ENCODE data around the gene SUSD5. TPM values are rescaled to one million over a fixed set of nuclear protein-coding genes. Genes with fewer than 3 reads are reported as not detected.

Gene SUSD5
- total RNA-seq, 4 donors from 2014 or later = 0.69 to 4.5 (median 2.1) TPM

GRCh38 chr3:33159981-33160380 is 58.6 kb downstream of the SUSD5 start:
- Histone ChIP-seq H3K4me1 (peaks cover 0 to 5% (median 0%) of the 10 kb centered on the region in 3 donors), H3K36me3 (no peaks in the 10 kb centered on the region), H3K27me3 (no peaks in the 10 kb centered on the region), H3K9me3 (no peaks in the 10 kb centered on the region), H3K4me3 (no peak overlapping the region), H3K27ac (no peak overlapping the region)
- no peak for ATAC-seq
- no peak for TF ChIP-seq POLR2AphosphoS5 (IDR thresholded peaks at IDR 0.05)
- TF ChIP-seq POLR2A (IDR thresholded peaks at IDR 0.05) = no peak
- TF ChIP-seq EP300 (IDR thresholded peaks at IDR 0.05) = no peak
- no peak for TF ChIP-seq CTCF (IDR thresholded peaks at IDR 0.05)
- 73 to 81% methylated on average over 2 to 3 of the region's 3 CpGs for WGBS, 2 donors (ENCODE audit: low coverage in 1 of 2)

- Histone ChIP-seq H3K9me3 (no peaks in the 10 kb centered on the region), H3K27ac (no peak overlapping the region), H3K36me3 (no peaks in the 10 kb centered on the region), H3K4me1 (peaks cover 0 to 5% (median 0%) of the 10 kb centered on the region in 3 donors), H3K4me3 (no peak overlapping the region), H3K27me3 (no peaks in the 10 kb centered on the region)
- ATAC-seq = no peak
- TF ChIP-seq EP300 (IDR thresholded peaks at IDR 0.05) (no peak), POLR2AphosphoS5 (IDR thresholded peaks at IDR 0.05) (no peak), POLR2A (IDR thresholded peaks at IDR 0.05) (no peak), CTCF (IDR thresholded peaks at IDR 0.05) (no peak)
- 80 to 100% methylated on average over 3 to 4 of the region's 4 CpGs for WGBS, 2 donors (ENCODE audit: low coverage in 1 of 2)
Measured at GRCh38 chr3:33159234-33159633, 59.4 kb downstream of the SUSD5 start.

- Histone ChIP-seq H3K36me3 (no peaks in the 10 kb centered on the region), H3K27me3 (no peaks in the 10 kb centered on the region), H3K9me3 (no peaks in the 10 kb centered on the region), H3K27ac (no peak overlapping the region), H3K4me1 (peaks cover 0 to 5% (median 0%) of the 10 kb centered on the region in 3 donors), H3K4me3 (no peak overlapping the region)
- no peak for ATAC-seq
- TF ChIP-seq POLR2AphosphoS5 (IDR thresholded peaks at IDR 0.05) (no peak), POLR2A (IDR thresholded peaks at IDR 0.05) (no peak), CTCF (IDR thresholded peaks at IDR 0.05) (no peak), EP300 (IDR thresholded peaks at IDR 0.05) (no peak)
- WGBS, 2 donors (ENCODE audit: low coverage in 1 of 2) = 61 to 77% methylated on average over 3 of the region's 3 CpGs
Measured at GRCh38 chr3:33155301-33155700, 63.3 kb downstream of the SUSD5 start.

GRCh38 chr3:33153782-33154181 is 64.8 kb downstream of the SUSD5 start:
- H3K27ac ChIP-seq = no peak overlapping the region
- ATAC-seq = no peak
- H3K4me3 ChIP-seq = no peak overlapping the region
- no peaks in the 10 kb centered on the region for H3K9me3 ChIP-seq
- H3K36me3 ChIP-seq = no peaks in the 10 kb centered on the region
- H3K27me3 ChIP-seq = no peaks in the 10 kb centered on the region
- no CpG with 5 or more reads among the region's 4 CpGs for WGBS, 2 donors (ENCODE audit: low coverage in 1 of 2)
- peaks cover 0 to 5% (median 0%) of the 10 kb centered on the region in 3 donors for H3K4me1 ChIP-seq
- TF ChIP-seq POLR2AphosphoS5 (IDR thresholded peaks at IDR 0.05) (no peak), EP300 (IDR thresholded peaks at IDR 0.05) (no peak), CTCF (IDR thresholded peaks at IDR 0.05) (no peak), POLR2A (IDR thresholded peaks at IDR 0.05) (no peak)

Data from gastroesophageal sphincter (tissue), 4 donors.